Activated CD4-positive, alpha-beta T cell treated with anti-CD3 and anti-CD28 coated beads, Interleukin-2, amount 50 U/mL, for 48 hours (primary cell): ENCODE measurements around the gene PTPRF.
"Not testable (repeated sequence)": the region's sequence is repeated elsewhere in the genome, so short reads cannot be mapped to it uniquely, and the experiment has no call there.

Experiments
- DNase-seq, 2 experiments: peaks; one replicate each; pipeline ENCODE4 v3.0.0-alpha.2; 2020

The PTPRF gene

DNA sequence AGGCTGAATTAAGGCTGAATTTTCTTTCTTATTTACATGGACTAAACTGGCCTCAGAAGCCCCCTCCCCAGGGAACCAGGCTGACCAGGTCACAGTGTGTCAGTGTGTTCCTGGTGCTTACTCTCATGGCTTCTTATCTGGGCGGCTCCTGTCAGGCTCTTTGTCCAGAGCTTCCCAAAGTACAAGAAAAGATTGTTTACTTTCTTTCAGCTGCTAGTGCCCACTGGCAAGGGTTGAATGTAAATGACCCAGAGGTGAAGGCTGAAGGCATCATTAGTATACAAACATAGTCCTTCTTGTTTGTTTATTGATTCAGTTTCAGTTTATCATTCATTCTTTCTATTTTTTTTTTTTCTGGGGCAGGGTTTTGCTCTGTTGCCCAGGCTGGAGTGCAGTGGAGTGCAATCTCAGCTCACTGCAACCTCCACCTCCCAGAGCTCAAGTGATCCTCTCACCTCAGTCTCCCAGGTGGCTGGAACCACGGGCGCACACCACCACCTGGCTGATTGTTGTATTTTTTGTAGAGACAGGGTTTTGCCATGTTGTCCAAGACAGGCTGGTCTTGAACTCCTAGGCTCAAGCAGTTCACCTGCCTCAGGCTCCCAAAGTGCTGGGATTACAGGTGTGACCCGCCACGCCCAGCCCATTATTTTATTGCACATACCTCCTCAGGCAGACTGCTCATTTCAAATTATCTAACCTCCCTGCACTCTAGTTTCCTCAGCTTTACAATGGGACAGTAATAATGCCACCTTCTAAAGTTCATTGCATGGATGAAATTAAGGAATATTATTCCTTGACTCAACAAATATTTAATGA lies 109.5 kb downstream of the PTPRF start:
- DNase-seq = no peak

DNA sequence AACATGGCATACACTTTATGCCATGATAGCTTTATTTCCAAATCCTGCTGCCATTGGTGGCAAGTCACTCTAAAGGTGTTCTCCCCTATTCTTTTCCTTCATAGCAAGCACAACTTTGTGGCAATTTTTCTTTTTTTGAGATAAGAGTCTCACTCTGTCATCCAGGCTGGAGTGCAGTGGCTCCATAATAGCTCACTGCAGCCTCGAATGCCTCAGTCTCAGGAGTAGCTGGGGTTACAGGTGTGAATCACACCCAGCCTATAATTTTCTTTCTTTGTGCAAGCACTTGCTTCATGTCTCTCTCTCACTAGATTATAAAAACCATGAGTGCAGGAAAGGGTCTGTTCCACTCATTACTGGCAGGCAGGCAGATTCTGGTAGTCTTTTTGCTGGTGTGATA lies 113.9 kb downstream of the PTPRF start:
- DNase-seq = no peak

DNA sequence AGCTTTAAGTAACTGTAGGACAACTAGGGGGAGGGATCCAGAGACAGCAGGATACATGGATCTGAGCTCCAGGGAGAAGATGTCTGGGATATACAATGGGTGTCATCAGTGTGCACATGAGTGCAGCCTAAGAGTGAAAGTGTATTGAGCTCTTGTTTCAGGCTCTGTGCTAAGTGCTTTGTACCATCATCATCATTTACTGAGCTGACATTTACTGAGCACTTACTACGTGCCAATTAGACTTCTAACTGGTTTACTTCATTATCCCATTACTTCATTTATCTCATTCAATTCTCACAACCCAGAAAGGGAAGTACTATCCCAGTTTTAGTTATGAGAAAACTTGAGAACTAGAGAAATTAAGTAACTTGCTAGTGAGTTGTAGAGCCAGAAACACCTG lies 114.8 kb downstream of the PTPRF start:
- no peak for DNase-seq

DNA sequence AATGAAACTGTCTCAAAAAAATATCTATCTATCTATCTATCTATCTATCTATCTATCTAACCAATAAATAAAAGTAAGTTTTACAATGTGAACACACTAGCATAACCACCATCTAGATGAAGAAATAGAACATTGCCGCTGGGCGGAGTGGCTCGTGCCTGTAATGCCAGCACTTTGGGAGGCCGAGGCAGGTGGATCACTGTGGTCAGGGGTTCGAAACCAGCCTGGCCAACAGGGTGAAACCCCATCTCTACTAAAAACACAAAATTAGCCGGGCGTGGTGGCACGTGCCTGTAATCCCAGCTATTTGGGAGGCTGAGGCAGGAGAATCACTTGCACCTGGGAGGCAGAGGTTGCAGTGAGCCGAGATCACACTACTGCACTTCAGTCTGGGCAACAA lies 116.6 kb downstream of the PTPRF start:
- DNase-seq = not testable (repeated sequence)

DNA sequence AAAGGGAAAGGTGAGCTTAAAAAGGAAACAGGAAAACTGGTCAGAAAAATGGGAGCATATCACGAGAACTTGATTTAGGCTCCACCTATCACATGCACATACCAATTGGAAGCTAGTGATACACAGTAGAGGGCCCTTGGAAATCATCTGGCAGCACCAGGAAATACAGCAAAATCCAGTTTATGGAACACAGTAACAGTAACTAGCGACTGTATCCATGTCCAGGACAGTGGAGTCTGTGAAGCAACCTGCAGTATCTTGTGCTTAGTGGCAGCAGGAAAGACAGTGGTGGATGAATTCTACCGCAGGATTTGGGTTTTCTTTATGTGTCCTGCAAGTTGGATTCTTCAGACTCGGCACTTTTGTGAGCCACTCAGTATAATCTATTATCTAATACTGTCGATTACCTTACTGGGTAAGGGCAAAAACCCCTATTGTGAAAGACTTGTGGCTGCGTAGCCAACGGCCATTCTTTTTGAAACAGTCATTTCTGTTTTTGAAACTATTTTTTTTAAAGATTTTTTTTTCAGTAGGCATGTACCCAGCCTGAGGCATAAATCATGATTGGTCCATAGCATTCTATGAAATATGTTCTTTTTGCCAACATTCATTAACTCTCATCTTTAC lies 117.7 kb downstream of the PTPRF start:
- DNase-seq = no peak

DNA sequence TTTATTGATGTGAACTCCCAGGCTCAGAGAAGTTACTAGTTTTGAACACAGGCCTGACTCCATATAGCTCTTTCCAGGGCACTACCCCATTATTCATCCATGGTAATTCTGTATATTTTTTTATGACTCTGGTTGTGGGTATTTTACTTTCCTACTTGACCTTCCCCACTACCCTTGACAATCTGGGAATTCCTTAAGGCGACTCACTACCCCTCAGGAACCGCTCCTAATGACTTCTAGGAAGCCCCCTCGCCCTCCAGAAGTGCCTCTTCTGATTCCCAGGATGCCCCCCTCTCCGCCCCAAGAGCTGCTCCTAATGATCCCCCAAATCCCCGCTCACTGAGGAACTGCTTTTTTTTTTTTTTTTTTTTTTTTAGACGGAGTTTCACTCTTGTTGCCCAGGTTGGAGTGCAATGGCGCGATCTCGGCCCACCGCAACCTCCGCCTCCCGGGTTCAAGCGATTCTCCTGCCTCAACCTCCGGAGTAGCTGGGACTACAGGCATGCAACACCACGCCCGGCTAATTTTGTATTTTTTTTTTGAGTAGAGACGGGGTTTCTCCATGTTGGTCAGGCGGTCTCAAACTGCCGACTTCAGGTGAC lies 118.3 kb downstream of the PTPRF start:
- no peak for DNase-seq

DNA sequence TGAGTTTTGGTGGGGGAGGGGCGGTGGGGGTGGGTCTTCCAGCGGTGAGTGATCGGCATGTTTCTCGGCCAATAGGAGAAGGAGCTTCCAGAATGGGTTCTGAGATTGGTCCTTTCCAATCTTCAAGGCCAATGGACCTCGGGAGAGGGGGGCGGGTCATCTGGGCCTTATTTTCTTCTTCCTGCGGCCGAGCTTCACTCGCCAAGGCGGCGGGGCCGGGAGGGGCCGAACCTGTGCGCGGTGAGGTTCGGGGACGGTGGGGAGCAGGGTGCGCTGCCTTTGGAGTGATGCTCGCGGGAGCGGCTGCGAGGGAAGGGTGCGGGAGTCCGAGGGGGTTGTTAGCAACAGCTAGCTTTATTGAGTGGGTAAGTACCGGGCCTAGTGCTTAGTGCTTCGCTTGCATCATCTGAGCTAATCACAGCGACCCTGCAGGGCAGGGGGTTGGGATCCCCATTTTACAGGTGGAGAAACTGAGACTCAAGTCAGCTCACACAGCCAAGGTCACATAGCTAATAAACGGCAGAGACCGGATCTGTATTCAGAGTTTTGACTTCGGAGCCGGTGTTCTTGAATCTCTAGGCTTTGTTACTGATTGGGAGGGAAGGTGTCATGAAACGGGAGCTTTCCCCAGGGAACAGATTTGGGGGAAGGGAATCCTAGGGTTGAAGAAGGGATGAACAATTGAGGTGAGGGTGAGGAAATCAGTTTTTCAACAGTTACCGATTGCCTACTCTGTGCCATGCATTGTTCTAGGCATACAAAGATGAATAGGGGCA lies 119.8 kb downstream of the PTPRF start:
- DNase-seq = peak; percentile 94 to 95

DNA sequence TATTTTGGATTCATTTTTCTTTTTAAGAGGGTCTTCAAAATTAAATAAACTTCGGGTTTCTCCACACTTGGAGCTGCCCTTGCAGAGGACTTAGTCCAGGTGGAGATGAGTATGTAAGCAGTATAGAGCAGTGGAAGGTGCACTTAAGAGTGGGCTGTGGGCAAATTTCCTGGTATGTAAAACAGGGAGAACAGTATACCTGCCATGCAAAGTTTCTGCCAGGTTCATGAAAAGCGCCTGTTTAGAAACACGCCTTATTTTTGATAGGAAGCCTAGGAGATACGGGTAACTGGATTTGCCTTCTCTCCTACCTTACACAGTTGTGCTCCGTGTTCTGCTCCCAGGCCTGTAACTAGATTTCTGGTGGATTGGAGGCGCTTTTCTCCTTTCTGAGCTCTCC lies 120.5 kb downstream of the PTPRF start:
- no peak for DNase-seq

DNA sequence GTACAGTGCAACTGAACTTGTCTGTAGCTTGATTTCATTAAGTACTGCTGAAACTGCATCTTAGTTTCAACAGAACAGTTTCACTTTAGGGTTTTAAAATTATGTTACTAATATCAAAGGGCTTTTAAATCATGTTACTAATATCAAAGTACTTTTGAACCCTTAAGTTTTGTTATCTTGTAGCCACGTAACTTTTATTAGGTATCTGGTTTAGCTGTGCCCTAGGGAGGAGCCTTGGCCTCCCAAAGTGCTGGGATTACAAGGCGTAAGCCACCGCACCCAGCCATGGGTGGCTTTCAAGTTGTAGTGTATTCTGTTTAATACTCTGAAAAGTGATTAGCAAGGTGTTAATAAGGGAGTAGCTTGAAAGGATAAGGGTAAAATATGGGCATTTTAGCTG lies 121.2 kb downstream of the PTPRF start:
- no peak for DNase-seq

DNA sequence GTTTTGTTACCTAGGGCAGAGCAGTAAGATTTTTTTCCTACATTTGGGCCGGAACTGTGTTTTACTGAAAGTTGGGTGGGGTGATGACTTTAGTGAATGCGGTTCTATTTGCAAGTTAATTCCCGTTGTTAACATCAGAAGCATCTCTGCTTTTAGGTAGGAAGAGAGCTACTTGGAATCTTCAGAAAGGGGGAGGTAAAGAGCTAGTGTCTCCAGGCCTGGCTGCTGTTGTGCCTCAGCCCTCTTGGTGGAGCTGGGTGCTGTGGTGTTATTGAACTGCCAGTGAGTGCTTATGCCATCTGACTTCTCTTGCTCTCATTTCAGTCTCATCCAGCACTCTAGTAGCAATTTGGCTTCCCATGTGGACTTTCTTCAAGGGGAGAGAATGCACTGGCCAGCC lies 122.7 kb downstream of the PTPRF start:
- no peak for DNase-seq

DNA sequence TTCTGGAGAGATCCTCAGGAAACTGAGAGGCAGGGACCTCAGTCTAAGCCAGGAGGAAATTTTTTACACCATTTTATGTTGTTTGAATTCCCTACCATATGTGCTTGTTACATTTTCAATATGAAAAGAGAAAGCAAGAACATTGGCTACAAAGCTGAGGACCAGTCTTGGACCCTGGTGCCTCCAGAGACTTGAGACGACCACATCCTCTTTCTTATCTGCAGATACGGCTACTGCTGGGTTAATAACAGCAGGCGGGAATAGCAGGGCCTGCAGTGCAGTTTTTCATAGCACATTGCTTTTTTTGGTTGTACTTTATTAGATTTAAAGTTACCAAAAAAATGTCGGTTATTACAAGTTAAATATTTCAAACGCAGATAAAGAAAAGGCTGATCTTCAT lies 123.2 kb downstream of the PTPRF start:
- no peak for DNase-seq

DNA sequence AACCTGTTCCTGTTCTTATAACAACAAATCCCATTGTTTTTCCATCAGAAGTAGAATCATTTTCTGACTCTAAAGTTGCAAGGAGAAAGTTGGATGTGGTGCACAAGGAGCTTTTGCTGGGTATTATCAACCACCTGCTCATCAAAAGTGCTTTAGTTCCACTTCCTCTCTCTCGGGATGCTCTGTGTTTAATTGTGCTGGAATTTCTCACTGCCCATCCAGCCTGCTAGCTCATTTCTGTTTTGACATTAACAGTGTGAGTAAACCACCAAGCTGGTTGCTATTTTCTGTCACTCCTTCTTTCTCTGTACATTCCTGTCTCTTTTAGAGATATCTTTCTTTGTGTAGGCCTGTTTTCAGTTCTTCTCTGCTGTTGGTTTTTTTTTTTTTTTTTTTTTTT lies 125.3 kb downstream of the PTPRF start:
- DNase-seq = no peak

DNA sequence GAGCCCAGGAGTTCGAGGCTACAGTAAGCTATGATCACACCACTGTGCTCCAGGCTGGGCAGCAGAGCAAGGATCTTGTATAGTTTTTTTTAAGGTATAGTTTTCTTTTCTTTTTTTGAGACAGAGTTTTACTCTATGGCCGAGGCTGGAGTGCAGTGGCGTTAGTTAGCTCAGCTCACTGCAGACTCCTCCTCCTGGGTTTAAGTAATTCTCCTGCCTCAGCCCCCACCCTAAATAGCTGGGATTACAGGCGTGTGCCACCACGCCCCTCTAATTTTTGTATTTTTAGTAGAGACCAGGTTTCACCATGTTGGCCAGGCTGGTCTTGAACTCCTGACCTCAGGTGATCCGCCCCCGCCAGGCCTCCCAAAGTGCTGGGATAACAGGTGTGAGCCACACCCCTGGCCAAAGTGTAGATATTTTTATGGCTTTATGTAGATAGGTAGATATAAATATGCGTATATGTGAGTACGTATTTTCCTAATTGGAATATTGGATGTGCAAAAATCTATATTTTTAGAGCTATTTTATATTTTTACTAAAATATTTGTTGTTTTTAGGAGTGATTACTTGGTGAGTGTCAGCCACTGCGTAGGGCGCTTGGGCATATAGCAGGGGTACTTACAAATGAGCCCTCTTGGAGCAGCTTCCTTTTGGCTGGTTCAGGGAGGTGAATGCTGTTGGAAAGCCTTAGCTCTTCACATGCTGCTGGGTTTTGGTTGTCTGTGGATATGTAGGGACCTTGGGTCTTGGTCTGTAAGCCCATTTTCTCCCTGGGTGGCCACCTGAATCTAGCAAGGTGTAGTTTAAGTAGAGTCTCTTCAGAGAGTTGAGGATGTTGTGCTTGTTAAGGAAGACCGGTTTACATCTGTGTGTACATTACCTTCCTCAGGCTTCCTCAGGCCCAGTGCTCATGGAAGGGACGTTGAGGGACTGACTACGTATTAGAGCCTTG lies 128.8 kb downstream of the PTPRF start:
- no peak for DNase-seq

DNA sequence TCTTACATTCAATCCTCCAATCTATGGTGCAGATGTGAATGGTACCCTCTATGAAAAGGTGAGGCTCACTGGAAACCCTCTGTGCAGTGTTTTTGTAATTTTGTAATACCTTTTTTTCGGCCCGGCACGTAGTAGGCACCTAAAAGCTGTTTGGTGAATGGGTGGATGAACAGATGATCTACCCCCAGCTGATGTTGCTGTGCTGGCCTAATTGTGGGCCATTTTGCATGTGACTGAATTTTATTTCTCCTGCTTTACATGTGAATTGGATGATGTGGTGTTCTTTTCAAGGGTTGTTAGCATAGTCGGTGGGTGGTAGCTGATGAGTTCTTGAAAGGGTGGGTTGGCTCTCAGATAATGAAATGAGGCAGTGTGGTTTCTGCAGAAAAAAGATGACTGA lies 129.7 kb downstream of the PTPRF start:
- DNase-seq = no peak

DNA sequence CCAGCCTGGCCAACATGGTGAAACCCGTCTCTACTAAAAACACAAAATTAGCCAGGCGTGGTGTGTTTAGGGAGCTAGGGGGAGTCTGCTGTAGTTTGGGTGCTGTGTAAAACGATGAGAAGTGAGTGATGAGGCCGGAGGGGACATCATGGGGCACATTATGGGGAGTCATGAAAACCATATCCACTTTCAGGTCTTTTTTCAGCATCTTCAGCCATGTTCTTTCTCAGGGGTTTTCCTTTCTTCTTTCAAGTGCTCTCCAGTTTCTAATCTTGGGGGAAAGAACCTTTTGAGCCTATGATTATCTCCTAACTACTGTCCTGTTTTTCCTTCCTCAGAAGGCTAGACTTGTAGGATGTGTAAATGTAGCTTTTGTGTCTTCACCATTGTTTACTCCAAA lies 133.7 kb downstream of the PTPRF start:
- DNase-seq = no peak

DNA sequence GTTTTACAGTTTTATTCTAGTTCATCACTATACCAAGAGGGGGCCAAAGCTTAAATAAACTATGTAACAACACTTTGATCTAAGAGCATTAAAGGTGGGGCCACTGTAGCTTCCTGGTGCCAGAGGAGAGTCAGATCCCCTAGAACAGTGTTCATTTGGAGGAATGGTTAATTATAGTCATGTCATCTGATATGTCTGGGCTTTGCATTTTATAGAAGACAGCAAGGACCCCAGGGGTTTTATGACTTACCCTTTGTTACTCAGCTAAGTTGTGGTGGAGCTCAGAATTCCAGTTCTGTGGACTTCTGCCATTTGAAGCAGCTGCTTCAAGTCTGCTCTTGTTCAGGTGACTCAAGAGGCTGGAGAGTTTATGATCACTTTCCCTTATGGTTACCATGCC lies 135.9 kb downstream of the PTPRF start:
- no peak for DNase-seq

DNA sequence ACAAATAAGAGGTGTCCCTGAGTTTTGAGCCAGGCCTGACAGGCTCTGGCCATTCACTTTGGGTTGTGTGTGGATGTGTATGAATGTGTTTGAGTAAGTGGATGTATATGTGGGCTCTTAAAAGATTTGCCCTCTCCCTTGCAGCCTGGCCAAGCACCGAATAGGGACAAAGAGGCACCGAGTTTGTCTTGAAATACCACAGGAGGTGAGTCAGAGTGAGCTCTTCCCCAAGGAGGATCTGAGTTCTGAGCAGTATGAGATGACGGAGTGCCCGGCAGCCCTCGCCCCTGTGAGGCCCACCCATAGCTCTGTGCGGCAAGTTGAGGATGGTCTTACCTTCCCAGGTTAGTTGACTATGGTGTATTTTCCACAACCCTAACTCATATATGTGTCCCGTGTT lies 138.3 kb downstream of the PTPRF start:
- DNase-seq = no peak

DNA sequence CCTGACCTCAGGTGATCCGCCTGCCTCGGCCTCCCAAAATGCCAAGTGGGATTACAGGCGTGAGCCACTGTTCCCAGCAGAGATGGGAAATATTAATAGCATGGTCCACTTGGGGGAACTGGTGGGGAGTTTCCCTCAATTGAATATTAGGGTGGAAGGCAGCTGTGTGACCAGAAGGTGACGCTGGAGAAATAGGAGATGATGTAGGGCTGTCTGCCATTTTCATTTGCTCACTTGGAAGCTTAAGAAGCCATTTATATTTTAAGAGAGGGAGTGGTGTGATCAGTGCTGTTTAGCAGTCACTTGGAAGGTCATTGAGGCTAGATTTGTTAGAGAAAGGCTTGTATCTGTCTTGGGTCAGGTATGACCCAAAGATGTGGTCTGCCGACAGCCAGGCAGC lies 139.2 kb downstream of the PTPRF start:
- no peak for DNase-seq

DNA sequence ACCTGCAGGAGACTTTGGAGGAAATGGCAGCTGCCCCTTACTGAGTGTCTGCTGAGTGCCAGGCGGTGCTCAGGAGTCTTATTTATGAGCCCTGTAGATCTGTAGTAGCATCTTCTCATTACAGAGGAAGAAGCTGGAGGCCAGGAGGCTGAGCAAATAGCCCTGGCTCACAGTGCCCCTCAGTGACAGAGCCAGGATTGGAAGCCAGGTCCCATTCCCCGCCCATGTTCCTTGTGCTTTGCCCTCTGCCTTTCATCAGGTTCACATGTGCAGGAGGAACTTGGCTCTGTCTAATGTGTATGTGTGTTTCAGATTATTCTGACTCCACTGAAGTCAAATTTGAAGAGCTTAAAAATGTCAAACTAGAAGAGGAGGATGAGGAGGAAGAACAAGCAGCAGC lies 140.5 kb downstream of the PTPRF start:
- no peak for DNase-seq

DNA sequence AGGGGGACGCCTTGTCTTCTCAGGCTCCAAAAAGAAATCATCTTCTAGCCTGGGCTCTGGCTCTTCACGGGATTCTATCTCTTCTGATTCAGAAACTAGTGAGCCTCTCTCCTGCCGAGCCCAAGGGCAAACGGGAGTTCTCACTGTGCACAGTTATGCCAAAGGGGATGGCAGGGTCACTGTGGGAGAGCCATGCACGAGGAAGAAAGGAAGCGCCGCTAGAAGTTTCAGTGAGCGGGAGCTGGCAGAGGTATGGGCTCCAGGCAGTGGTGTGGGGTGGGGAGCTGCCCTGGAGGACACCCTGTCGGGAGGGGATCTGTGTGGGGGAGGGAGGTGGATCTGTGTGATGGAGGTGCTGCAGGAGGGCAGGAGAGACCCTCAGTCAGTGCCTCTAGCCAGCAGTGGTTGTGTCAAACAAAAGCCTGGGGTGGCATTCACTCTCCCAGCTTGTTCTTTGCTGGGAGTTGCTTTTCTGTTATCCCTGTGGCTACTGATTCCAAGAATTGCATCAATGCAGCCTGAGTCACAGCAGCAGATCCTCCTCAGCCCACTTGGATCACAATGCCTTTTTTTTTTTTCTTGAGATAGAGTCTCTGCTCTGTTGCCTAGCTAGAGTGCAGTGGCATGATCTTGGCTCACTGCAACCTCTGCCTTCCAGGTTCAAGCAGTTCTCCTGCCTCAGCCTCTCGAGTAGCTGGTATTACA lies 141.1 kb downstream of the PTPRF start:
- no peak for DNase-seq

DNA sequence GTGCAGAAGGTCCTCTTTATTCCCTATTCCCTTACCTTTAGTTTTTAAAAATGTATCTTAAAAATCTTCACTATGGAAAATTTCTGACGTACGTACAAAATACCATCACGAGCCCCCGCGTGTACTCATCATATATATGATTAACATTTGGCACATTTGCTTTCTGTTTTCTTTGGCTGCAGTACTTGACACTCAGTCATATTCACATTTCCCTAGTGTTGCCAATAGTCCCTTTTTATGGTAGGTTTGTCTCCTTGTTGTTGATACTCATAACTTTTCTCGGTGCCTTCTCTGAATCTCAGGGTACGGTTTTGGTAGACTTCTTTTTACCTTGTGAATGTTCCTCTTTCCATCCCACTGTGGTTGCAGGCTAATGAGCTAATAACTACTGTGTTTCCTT lies 142.6 kb downstream of the PTPRF start:
- no peak for DNase-seq
